HL-60 (cell line): ENCODE data around the gene GYG2.

Experiments used
- POLR2AphosphoS5 ChIP-seq: IDR thresholded peaks from 2 replicates; pipeline ENCODE4 v1.6.1; 2012; ENCODE audit warnings: low read depth
- SPI1 ChIP-seq: IDR thresholded peaks from 2 replicates; pipeline ENCODE4 v1.6.1; 2012; ENCODE audit warnings: low read depth, mild to moderate bottlenecking, borderline replicate concordance
- TF ChIP-seq, protein P1 (sequence below): IDR thresholded peaks from 2 replicates; pipeline ENCODE4 v1.6.1; 2012; ENCODE audit warnings: low read depth; ENCODE audit not compliant: insufficient replicate concordance
- TF ChIP-seq, protein P2 (sequence below): IDR thresholded peaks from one replicate; pipeline ENCODE4 v1.5.1; 2011; ENCODE audit warnings: low read length, control low read depth, inconsistent platforms; ENCODE audit not compliant: insufficient read depth

GRCh38 chrX:2875136-2875481 lies 46.4 kb downstream of the GYG2 start:
- TF ChIP-seq, protein P1, sequence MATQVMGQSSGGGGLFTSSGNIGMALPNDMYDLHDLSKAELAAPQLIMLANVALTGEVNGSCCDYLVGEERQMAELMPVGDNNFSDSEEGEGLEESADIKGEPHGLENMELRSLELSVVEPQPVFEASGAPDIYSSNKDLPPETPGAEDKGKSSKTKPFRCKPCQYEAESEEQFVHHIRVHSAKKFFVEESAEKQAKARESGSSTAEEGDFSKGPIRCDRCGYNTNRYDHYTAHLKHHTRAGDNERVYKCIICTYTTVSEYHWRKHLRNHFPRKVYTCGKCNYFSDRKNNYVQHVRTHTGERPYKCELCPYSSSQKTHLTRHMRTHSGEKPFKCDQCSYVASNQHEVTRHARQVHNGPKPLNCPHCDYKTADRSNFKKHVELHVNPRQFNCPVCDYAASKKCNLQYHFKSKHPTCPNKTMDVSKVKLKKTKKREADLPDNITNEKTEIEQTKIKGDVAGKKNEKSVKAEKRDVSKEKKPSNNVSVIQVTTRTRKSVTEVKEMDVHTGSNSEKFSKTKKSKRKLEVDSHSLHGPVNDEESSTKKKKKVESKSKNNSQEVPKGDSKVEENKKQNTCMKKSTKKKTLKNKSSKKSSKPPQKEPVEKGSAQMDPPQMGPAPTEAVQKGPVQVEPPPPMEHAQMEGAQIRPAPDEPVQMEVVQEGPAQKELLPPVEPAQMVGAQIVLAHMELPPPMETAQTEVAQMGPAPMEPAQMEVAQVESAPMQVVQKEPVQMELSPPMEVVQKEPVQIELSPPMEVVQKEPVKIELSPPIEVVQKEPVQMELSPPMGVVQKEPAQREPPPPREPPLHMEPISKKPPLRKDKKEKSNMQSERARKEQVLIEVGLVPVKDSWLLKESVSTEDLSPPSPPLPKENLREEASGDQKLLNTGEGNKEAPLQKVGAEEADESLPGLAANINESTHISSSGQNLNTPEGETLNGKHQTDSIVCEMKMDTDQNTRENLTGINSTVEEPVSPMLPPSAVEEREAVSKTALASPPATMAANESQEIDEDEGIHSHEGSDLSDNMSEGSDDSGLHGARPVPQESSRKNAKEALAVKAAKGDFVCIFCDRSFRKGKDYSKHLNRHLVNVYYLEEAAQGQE = no peak
- no peak for TF ChIP-seq SPI1
- TF ChIP-seq, protein P2, sequence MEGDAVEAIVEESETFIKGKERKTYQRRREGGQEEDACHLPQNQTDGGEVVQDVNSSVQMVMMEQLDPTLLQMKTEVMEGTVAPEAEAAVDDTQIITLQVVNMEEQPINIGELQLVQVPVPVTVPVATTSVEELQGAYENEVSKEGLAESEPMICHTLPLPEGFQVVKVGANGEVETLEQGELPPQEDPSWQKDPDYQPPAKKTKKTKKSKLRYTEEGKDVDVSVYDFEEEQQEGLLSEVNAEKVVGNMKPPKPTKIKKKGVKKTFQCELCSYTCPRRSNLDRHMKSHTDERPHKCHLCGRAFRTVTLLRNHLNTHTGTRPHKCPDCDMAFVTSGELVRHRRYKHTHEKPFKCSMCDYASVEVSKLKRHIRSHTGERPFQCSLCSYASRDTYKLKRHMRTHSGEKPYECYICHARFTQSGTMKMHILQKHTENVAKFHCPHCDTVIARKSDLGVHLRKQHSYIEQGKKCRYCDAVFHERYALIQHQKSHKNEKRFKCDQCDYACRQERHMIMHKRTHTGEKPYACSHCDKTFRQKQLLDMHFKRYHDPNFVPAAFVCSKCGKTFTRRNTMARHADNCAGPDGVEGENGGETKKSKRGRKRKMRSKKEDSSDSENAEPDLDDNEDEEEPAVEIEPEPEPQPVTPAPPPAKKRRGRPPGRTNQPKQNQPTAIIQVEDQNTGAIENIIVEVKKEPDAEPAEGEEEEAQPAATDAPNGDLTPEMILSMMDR = no peak
- no peak for TF ChIP-seq POLR2AphosphoS5
